Retinal pigment epithelial cell (primary cell): ENCODE results near the gene MPZL1.

Experiments
- DNase-seq: peaks from one replicate; pipeline ENCODE4 v3.0.0-alpha.2; 2010; ENCODE audit warnings: low read depth
- H3K4me3 ChIP-seq: 2 replicates; pipeline ENCODE4 v1.5.1; 2011; ENCODE audit warnings: mild to moderate bottlenecking, low read length, control low read depth, moderate library complexity
- CTCF ChIP-seq: conservative IDR thresholded peaks from 2 replicates; pipeline ENCODE4 v1.5.1; 2011; ENCODE audit warnings: low read depth, low read length, control low read depth, inconsistent platforms

The MPZL1 gene

GRCh38 chr1:167751676-167752075 is 29.9 kb downstream of the MPZL1 start:
- no peak for TF ChIP-seq CTCF
- DNase-seq = no peak

GRCh38 chr1:167752219-167752985 is 30.6 kb downstream of the MPZL1 start:
- DNase-seq = no peak
- no peak overlapping the region for H3K4me3 ChIP-seq
- no peak for TF ChIP-seq CTCF

More at GRCh38 chr1:167751676-167752075, 29.9 kb downstream of the MPZL1 start:
- H3K4me3 ChIP-seq = no peak overlapping the region

GRCh38 chr1:167755654-167756053 is 33.9 kb downstream of the MPZL1 start:
- no peak for TF ChIP-seq CTCF
- no peak overlapping the region for H3K4me3 ChIP-seq
- no peak for DNase-seq

- DNase-seq = no peak
- H3K4me3 ChIP-seq = no peak overlapping the region
- TF ChIP-seq CTCF = no peak
Observed at GRCh38 chr1:167756730-167757405, 35.1 kb downstream of the MPZL1 start.

- no peak for TF ChIP-seq CTCF
- no peak for DNase-seq
Observed at GRCh38 chr1:167757433-167758309, 35.9 kb downstream of the MPZL1 start.

GRCh38 chr1:167761400-167761799 is 39.6 kb downstream of the MPZL1 start:
- no peak for DNase-seq
- TF ChIP-seq CTCF = no peak
- H3K4me3 ChIP-seq = no peak overlapping the region

More at GRCh38 chr1:167757433-167758309, 35.9 kb downstream of the MPZL1 start:
- H3K4me3 ChIP-seq = no peak overlapping the region
